IMR-90 (cell line): Measurements from ENCODE around the gene NEDD4L. TPM values are rescaled to one million over a fixed set of nuclear protein-coding genes. Genes with fewer than 3 reads are reported as not detected.
A peak's percentile ranks its signal among the peaks of the same experiment; 100 is the strongest.

Source experiments
- ATAC-seq: fragments of 200-7000 bp; cut with Tn5 transposase; 2 replicates; pipeline ENCODE4 v1.9.1; 2020; ENCODE audit warnings: low read depth, mild to moderate bottlenecking, moderate library complexity
- BruUV-seq: library from RNA; stranded (reverse); fragments of 400-500 nt; replicated peaks from 2 replicates; lab custom pipeline; 2021; lab: Mats Ljungman, UMichigan
- CTCF ChIA-PET: fragments of 300-600 bp; formaldehyde crosslinking; extraction: SDS; loops from one replicate; lab custom pipeline; 2021; ENCODE audit warnings: antibody characterized with exemption; lab: Yijun Ruan, JAX
- POLR2A ChIA-PET: fragments of 300-600 bp; sonication (Branson Sonifier 250); formaldehyde crosslinking; loops from one replicate; lab custom pipeline; 2022; ENCODE audit warnings: antibody characterized with exemption; ENCODE audit not compliant: unreplicated experiment; lab: Charles Lee
- DNase-seq: peaks from one replicate; pipeline ENCODE4 v3.0.0; 2013
- H2AFZ ChIP-seq: replicated peaks from 2 replicates; pipeline ENCODE3; 2013; ENCODE audit warnings: low read length, mild to moderate bottlenecking; ENCODE audit not compliant: poor library complexity
- H2AK5ac ChIP-seq: 2 replicates; pipeline ENCODE4 v1.6.1; 2013; ENCODE audit warnings: low read depth, low read length, inconsistent platforms
- H2AK9ac ChIP-seq: replicated peaks from 2 replicates; pipeline ENCODE3; 2013; ENCODE audit warnings: mild to moderate bottlenecking, low read depth, low read length, moderate library complexity; ENCODE audit not compliant: poor library complexity
- H2BK120ac ChIP-seq: 2 replicates; pipeline ENCODE4 v1.6.1; 2013; ENCODE audit warnings: low read depth, low read length, inconsistent platforms
- H2BK15ac ChIP-seq: 3 replicates; pipeline ENCODE4 v1.6.1; 2013; ENCODE audit warnings: low read depth, low read length, inconsistent platforms
- H2BK20ac ChIP-seq: 2 replicates; pipeline ENCODE4 v1.6.1; 2013; ENCODE audit warnings: low read depth, mild to moderate bottlenecking, inconsistent platforms, low read length, moderate library complexity
- H2BK5ac ChIP-seq: 2 replicates; pipeline ENCODE4 v1.6.1; 2013; ENCODE audit warnings: mild to moderate bottlenecking, low read depth, low read length, inconsistent platforms; ENCODE audit not compliant: poor library complexity, severe bottlenecking
- H3K14ac ChIP-seq: replicated peaks from 2 replicates; pipeline ENCODE4 v1.6.1; 2013; ENCODE audit warnings: low read depth, low read length, inconsistent platforms
- H3K18ac ChIP-seq: 2 replicates; pipeline ENCODE4 v1.6.1; 2013; ENCODE audit warnings: low read depth, low read length, control low read depth
- H3K23ac ChIP-seq: 2 replicates; pipeline ENCODE4 v1.6.1; 2013; ENCODE audit warnings: low read depth, low read length, inconsistent platforms
- H3K27ac ChIP-seq: 2 replicates; pipeline ENCODE4 v1.5.1; 2013; ENCODE audit warnings: mild to moderate bottlenecking, control low read depth, low read length; ENCODE audit not compliant: insufficient read depth
- H3K27me3 ChIP-seq: 2 replicates; pipeline ENCODE4 v1.6.1; 2013; ENCODE audit warnings: low read length; ENCODE audit not compliant: control insufficient read depth, insufficient read depth
- H3K36me3 ChIP-seq: 2 replicates; pipeline ENCODE4 v1.6.1; 2013; ENCODE audit warnings: low read length, mixed read lengths; ENCODE audit not compliant: control insufficient read depth, insufficient read depth
- H3K4ac ChIP-seq: 2 replicates; pipeline ENCODE4 v1.6.1; 2013; ENCODE audit warnings: low read depth, low read length, inconsistent platforms
- H3K4me1 ChIP-seq: 2 replicates; pipeline ENCODE4 v1.6.1; 2013; ENCODE audit warnings: low read length, mixed read lengths; ENCODE audit not compliant: control insufficient read depth, insufficient read depth
- H3K4me2 ChIP-seq: 2 replicates; pipeline ENCODE4 v1.6.1; 2013; ENCODE audit warnings: low read depth, mild to moderate bottlenecking, control low read depth, low read length, moderate library complexity
- H3K4me3 ChIP-seq: 2 replicates; pipeline ENCODE4 v1.5.1; 2013; ENCODE audit warnings: low read depth, mild to moderate bottlenecking, control low read depth, low read length, moderate library complexity; ENCODE audit not compliant: insufficient read depth
- H3K56ac ChIP-seq: 2 replicates; pipeline ENCODE4 v1.6.1; 2013; ENCODE audit warnings: low read length, inconsistent platforms; ENCODE audit not compliant: insufficient read depth; ENCODE audit errors: extremely low read depth
- H3K79me1 ChIP-seq, 2 experiments: 2 replicates each; pipeline ENCODE4 v1.6.1; 2013; ENCODE audit warnings: low read length in 2 of 2, inconsistent platforms in 1 of 2, low read depth in 1 of 2
- H3K9ac ChIP-seq: 2 replicates; pipeline ENCODE4 v1.6.1; 2013; ENCODE audit warnings: low read depth, low read length, control low read depth
- H3K9me1 ChIP-seq: 2 replicates; pipeline ENCODE4 v1.6.1; 2013; ENCODE audit warnings: low read length, inconsistent platforms; ENCODE audit not compliant: insufficient read depth
- H3K9me3 ChIP-seq: 2 replicates; pipeline ENCODE4 v1.6.1; 2013; ENCODE audit warnings: low read length; ENCODE audit not compliant: control insufficient read depth, insufficient read depth
- H4K20me1 ChIP-seq: 2 replicates; pipeline ENCODE4 v1.6.1; 2013; ENCODE audit warnings: low read length, inconsistent platforms; ENCODE audit not compliant: insufficient read depth
- H4K5ac ChIP-seq: 2 replicates; pipeline ENCODE4 v1.6.1; 2013; ENCODE audit warnings: mild to moderate bottlenecking, low read depth, low read length, control low read depth
- H4K8ac ChIP-seq, 2 experiments: 2 replicates each; pipeline ENCODE4 v1.6.1; 2013; ENCODE audit warnings: low read depth in 2 of 2, low read length in 2 of 2, control low read depth in 1 of 2, inconsistent platforms in 1 of 2
- H4K91ac ChIP-seq: 2 replicates; pipeline ENCODE4 v1.6.1; 2013; ENCODE audit warnings: low read depth, low read length, inconsistent platforms; ENCODE audit not compliant: insufficient read depth
- CHD1 ChIP-seq: IDR thresholded peaks from 2 replicates; pipeline ENCODE4 v1.6.1; 2012; ENCODE audit warnings: low read depth, low read length, improper control_type of control experiment
- MAFK ChIP-seq: IDR thresholded peaks from 2 replicates; pipeline ENCODE4 v1.6.1; 2012; ENCODE audit warnings: low read depth, low read length, improper control_type of control experiment
- MAZ ChIP-seq: IDR thresholded peaks from 2 replicates; pipeline ENCODE4 v1.6.1; 2012; ENCODE audit warnings: low read depth, mild to moderate bottlenecking, low read length, improper control_type of control experiment, moderate library complexity, borderline replicate concordance
- POLR2A ChIP-seq: IDR thresholded peaks from 2 replicates; pipeline ENCODE4 v1.6.1; 2012; ENCODE audit warnings: mild to moderate bottlenecking, low read depth, low read length
- RFX5 ChIP-seq: IDR thresholded peaks from 2 replicates; pipeline ENCODE4 v1.8.0; 2012; ENCODE audit warnings: low read depth, mild to moderate bottlenecking, low read length, moderate library complexity
- WGBS, 2 experiments: methylation state at CpG; one replicate each; pipeline versions ENCODE4 v1.1.5 to v1.1.7; 2013; ENCODE audit warnings: missing lambda C conversion rate in 2 of 2; ENCODE audit not compliant: insufficient read length in 1 of 2; ENCODE audit errors: extremely low coverage in 2 of 2; 5-methylcytosine and 5-hydroxymethylcytosine counted together
- dilution Hi-C: fragments of 300-500 bp; cut with HindIII; formaldehyde crosslinking; loops from one replicate; pipeline ENCODE4 v1.14.3; 2018; ENCODE audit warnings: low sequenced_read_pairs; ENCODE audit not compliant: unreplicated experiment
- in situ Hi-C: fragments of 300-500 bp; cut with MboI; formaldehyde crosslinking; loops from 3 replicates; pipeline ENCODE4 v1.14.3; 2019; ENCODE audit warnings: low sequenced_read_pairs, inconsistent platforms, mixed read lengths
- intact Hi-C: fragments of 100-400 bp; cut with micrococcal nuclease; formaldehyde crosslinking; loops from 2 replicates; pipeline ENCODE4 v1.10.0; 2022
- polyA plus RNA-seq, 3 experiments: library from polyadenylated mRNA; depleted of rRNA; stranded (reverse); fragments of >200 nt; gene quantifications; 2 replicates each; pipeline ENCODE4 v1.2.3, GENCODE V29; 2012; ENCODE audit warnings: low replicate concordance in 1 of 3
- total RNA-seq: library from RNA; depleted of rRNA; stranded (reverse); fragments of >200 nt; gene quantifications from 2 replicates; pipeline ENCODE4 v1.2.3, GENCODE V29; 2012

NEDD4L gene
- total and polyA plus RNA-seq, 2 of the 4 experiments (the other 2 are of a cell fraction): 10.0 to 10.9 TPM

- Histone ChIP-seq H3K18ac (no peak overlapping the region), H2BK5ac (no peak overlapping the region), H4K20me1 (no peaks in the 10 kb centered on the region), H3K9me1 (peaks cover 5% of the 10 kb centered on the region; the same call in 1 of the 2 replicates), H3K27ac (no peak overlapping the region), H2AK5ac (no peak overlapping the region), H3K9ac (no peak overlapping the region), H3K4ac (no peak overlapping the region), H3K14ac (no peak overlapping the region), H2AFZ (no peak overlapping the region), H3K36me3 (no peaks in the 10 kb centered on the region), H2AK9ac (no peak overlapping the region), H4K5ac (no peak overlapping the region), H2BK15ac (no peak overlapping the region), H2BK120ac (no peak overlapping the region), H3K23ac (no peak overlapping the region), H3K4me3 (no peak overlapping the region), H3K56ac (no peak overlapping the region), H3K9me3 (no peaks in the 10 kb centered on the region), H4K8ac (no peak overlapping the region), H4K91ac (no peak overlapping the region), H3K27me3 (no peaks in the 10 kb centered on the region), H3K4me2 (no peak overlapping the region), H3K4me1 (peaks cover 13% of the 10 kb centered on the region), H3K79me1 (no peaks in the 10 kb centered on the region), H2BK20ac (no peak overlapping the region)
- WGBS, 2 experiments: no CpG with 5 or more reads among the region's 3 CpGs
- POLR2A ChIA-PET: no interaction called here
- in situ Hi-C loops: no loop called here
- TF ChIP-seq MAFK (no peak), MAZ (no peak), RFX5 (no peak), POLR2A (no peak), CHD1 (no peak)
- dilution Hi-C loops: no loop called here
- intact Hi-C loops: no loop called here
- DNase-seq (peak; percentile 33), ATAC-seq (no peak)
- CTCF ChIA-PET: interaction anchor here (1.2 to 1.5 kb wide), 2 partner anchors 9 to 24 kb away, joined by 3 read pairs; no protein-coding TSS in a partner anchor
- no TSS peak for BruUV-seq
Observed at GRCh38 chr18:58359218-58359617, 315.2 kb downstream of the NEDD4L start.
